Tibial nerve (tissue), 4 donors: ENCODE results near the gene ZDHHC8. TPM values are rescaled to one million over a fixed set of nuclear protein-coding genes. Genes with fewer than 3 reads are reported as not detected.

Experiments
- DNase-seq, 2 donors: peaks; one replicate each; pipeline ENCODE4 v3.0.0-alpha.2; 2019; ENCODE audit warnings: low spot score in 2 of 2
- H3K27ac ChIP-seq, 4 donors: fragments of 200-600 bp; sonication (generic) in 3 of 4; one replicate each; pipeline ENCODE4 v1.5.1; 2017 to 2019; ENCODE audit warnings: mild to moderate bottlenecking in 1 of 4
- H3K27me3 ChIP-seq, 2 donors: fragments of 200-600 bp; sonication (generic) in 1 of 2; one replicate each; pipeline versions ENCODE4 v1.5.1 to v1.6.0; 2017 to 2019
- H3K36me3 ChIP-seq, 3 donors: fragments of 200-600 bp; sonication (generic); one replicate each; pipeline ENCODE4 v1.5.1; 2018 to 2019
- H3K4me1 ChIP-seq, 4 donors: fragments of 200-600 bp; sonication (generic) in 3 of 4; one replicate each; pipeline ENCODE4 v1.5.1; 2017 to 2019
- H3K4me3 ChIP-seq, 4 donors: fragments of 200-600 bp; sonication (generic) in 3 of 4; one replicate each; pipeline ENCODE4 v1.5.1; 2017 to 2019; ENCODE audit warnings: mild to moderate bottlenecking in 1 of 4, moderate library complexity in 1 of 4
- H3K9me3 ChIP-seq, 4 donors: fragments of 200-600 bp; sonication (generic) in 3 of 4; one replicate each; pipeline ENCODE4 v1.5.1; 2017 to 2019
- EP300 ChIP-seq, 2 donors: sonication (generic); formaldehyde crosslinking; IDR thresholded peaks; one replicate each; pipeline ENCODE4 v1.6.1; 2017; ENCODE audit warnings: antibody characterized with exemption in 2 of 2, mild to moderate bottlenecking in 1 of 2
- POLR2A ChIP-seq, 2 donors: fragments of 450-650 bp; IDR thresholded peaks; one replicate each; pipeline ENCODE4 v1.6.1; 2017; ENCODE audit warnings: antibody characterized with exemption in 2 of 2, mild to moderate bottlenecking in 2 of 2, moderate library complexity in 2 of 2
- WGBS, 2 donors: methylation state at CpG; one replicate each; pipeline ENCODE4 v1.1.5; 2018; 5-methylcytosine and 5-hydroxymethylcytosine counted together
- total RNA-seq, 4 donors: library from RNA; depleted of rRNA; stranded (reverse); fragments of >200 nt; gene quantifications; one replicate each; pipeline ENCODE4 v1.1.0, GENCODE V29; 2016
- TF ChIP-seq, protein P1 (sequence below), 5 experiments: fragments of 200-600 bp in 3 of 5; fragments of 450-650 bp in 2 of 5; sonication (generic) in 3 of 5; IDR thresholded peaks; one replicate each; pipeline ENCODE4 v1.5.1; 2016 to 2019; ENCODE audit warnings: antibody characterized with exemption in 5 of 5, mild to moderate bottlenecking in 3 of 5, moderate library complexity in 2 of 5

The ZDHHC8 gene
- total RNA-seq, 4 donors from 2014 or later = 40.6 to 53.7 (median 47.4) TPM

DNA sequence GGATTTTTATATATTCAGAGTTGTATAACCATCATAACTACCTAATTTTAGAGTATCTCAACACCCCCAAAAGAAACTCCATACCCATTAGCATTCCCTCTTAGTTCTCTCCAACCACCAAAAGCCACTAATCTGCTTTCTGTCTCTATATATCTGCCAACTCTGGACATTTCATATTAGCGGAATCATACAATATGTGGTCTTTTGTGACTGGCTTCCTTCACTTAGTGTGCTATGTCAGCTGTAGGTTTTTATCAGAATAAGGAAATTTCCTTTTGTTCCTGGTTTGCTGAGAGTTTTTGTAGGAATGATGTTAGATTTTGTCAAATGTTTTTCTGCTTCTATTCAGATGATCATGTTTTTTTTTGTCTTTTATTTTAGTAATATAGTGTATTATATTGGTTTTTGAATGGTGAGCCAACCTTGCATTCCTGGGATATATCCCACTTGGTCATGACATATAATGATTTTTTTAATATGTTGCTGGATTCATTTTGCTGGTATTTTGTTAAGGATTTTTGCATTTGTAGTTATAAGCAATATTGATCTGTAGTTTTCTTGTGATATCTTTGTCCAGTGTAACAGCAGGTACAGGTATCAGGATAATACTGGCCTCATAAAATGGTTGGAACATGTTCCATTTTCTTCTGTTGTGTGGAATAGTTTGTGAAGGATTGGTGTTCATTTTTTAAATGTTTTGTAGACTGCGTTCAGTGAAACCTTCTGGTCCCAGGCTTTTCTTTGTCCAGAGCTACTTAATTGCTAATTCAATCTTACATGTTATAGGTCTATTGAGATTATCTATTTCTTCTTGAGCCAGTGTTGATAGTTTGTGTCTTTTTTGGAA is 34.8 kb upstream of the ZDHHC8 start:
- WGBS, 2 donors = 95 to 96% methylated on average over 2 of the region's 2 CpGs
- Histone ChIP-seq H3K27ac (no peak overlapping the region), H3K36me3 (peaks cover 4 to 100% (median 8%) of the 10 kb centered on the region in 3 donors), H3K9me3 (peaks cover 0 to 12% (median 0%) of the 10 kb centered on the region in 4 donors), H3K4me1 (no peaks in the 10 kb centered on the region), H3K4me3 (no peak overlapping the region), H3K27me3 (no peaks in the 10 kb centered on the region)
- TF ChIP-seq, protein P1, sequence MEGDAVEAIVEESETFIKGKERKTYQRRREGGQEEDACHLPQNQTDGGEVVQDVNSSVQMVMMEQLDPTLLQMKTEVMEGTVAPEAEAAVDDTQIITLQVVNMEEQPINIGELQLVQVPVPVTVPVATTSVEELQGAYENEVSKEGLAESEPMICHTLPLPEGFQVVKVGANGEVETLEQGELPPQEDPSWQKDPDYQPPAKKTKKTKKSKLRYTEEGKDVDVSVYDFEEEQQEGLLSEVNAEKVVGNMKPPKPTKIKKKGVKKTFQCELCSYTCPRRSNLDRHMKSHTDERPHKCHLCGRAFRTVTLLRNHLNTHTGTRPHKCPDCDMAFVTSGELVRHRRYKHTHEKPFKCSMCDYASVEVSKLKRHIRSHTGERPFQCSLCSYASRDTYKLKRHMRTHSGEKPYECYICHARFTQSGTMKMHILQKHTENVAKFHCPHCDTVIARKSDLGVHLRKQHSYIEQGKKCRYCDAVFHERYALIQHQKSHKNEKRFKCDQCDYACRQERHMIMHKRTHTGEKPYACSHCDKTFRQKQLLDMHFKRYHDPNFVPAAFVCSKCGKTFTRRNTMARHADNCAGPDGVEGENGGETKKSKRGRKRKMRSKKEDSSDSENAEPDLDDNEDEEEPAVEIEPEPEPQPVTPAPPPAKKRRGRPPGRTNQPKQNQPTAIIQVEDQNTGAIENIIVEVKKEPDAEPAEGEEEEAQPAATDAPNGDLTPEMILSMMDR (IDR thresholded peaks at IDR 0.05) = no peak
- TF ChIP-seq POLR2A (IDR thresholded peaks at IDR 0.05) = no peak
- TF ChIP-seq EP300 (IDR thresholded peaks at IDR 0.05) = no peak
- no peak for DNase-seq

DNA sequence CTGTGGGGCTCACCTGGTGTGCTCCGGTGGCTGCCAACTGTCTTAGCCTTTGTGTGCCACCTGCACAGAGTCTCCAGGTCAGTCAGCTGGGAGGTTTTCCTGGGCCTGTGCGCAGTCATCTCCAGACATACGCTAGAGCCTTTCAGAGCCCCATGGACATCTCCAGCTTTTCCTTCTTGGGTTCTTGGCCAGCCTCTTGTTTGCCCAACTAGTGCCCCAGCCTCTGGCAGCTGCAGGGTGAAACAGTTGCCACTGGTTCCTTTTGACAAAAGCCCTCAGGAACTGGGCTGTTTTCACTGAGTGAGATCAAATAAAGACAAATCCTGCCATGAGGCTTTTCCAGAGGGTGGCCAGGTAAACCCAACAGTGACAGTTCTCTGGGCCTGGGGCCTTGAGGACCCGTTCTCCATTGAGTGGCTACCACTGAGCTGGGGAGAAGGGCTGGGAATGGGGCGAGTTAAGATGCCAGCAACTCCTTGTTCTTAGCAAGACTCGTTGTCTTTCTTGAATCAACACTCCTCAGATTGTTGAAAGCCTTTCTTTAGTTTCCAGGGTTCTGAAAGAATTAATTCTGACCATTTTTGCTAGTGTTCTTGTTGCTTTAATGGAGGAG is 32.4 kb upstream of the ZDHHC8 start:
- Histone ChIP-seq H3K36me3 (peaks cover 0 to 95% (median 4%) of the 10 kb centered on the region in 3 donors), H3K27me3 (no peaks in the 10 kb centered on the region), H3K27ac (no peak overlapping the region), H3K9me3 (peaks cover 0 to 12% (median 0%) of the 10 kb centered on the region in 4 donors), H3K4me3 (no peak overlapping the region), H3K4me1 (no peaks in the 10 kb centered on the region)
- TF ChIP-seq, protein P1 (IDR thresholded peaks at IDR 0.05) = no peak
- TF ChIP-seq EP300 (IDR thresholded peaks at IDR 0.05) (no peak), POLR2A (IDR thresholded peaks at IDR 0.05) (no peak)
- 94 to 99% methylated on average over 6 of the region's 6 CpGs for WGBS, 2 donors
- DNase-seq = no peak

DNA sequence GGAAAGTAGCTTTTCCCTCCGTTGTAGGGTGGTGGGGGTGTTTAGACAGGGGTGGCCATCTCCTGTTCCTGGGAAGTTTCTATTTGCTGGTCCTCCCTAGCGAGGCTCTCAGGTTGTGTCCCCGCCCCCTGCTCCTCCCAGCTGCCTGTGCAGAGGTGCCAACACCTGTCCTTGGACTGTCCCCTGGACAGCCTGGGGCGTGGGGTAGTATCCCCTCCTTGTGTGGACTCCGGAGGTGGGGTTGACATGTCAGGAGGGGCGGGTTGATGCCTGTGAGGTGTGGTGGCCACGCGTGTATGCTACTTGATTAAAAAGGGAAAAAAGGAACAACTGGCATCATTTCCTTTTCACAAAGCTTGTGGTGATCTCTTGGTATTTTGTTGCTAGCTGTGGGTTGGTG is 30.0 kb upstream of the ZDHHC8 start:
- Histone ChIP-seq H3K36me3 (peaks cover 0 to 95% (median 7%) of the 10 kb centered on the region in 3 donors), H3K4me1 (no peaks in the 10 kb centered on the region), H3K4me3 (no peak overlapping the region), H3K27me3 (no peaks in the 10 kb centered on the region), H3K9me3 (peaks cover 0 to 4% (median 0%) of the 10 kb centered on the region in 4 donors), H3K27ac (no peak overlapping the region)
- no peak for DNase-seq
- 76 to 82% methylated on average over 8 of the region's 8 CpGs for WGBS, 2 donors
- TF ChIP-seq, protein P1 (IDR thresholded peaks at IDR 0.05) = no peak
- TF ChIP-seq POLR2A (IDR thresholded peaks at IDR 0.05) (no peak), EP300 (IDR thresholded peaks at IDR 0.05) (no peak)

DNA sequence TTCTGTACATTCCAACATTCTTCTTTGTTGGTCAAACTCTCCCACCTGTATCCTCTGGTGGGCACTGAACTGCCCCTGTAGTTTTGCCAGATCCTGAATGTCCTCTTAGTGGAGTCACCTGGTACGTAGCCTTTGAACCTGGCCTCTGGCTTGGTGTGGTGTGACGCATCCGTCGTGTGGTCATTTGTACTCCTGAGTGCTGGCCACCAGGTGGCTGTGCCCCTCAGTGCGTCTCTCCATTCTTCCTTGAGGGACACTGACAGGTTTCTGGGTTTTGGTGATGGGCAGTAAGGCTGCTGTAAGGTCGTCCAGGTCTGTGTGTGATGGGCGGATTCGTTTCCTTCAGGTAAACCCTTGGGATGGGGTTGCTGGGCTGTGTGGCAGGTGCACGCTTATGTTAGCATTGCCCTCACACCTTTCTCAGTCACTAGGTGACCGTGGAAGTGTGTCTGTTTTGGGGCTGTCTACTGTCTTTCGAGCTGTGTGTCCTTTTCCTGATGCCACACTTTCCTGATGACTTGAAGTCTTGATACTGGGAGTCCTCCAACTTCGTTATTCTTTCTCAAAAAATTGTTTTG is 29.3 kb upstream of the ZDHHC8 start:
- TF ChIP-seq, protein P1 (IDR thresholded peaks at IDR 0.05) = no peak
- no peak for TF ChIP-seq EP300 (IDR thresholded peaks at IDR 0.05)
- no peak for TF ChIP-seq POLR2A (IDR thresholded peaks at IDR 0.05)
- no peak for DNase-seq
- Histone ChIP-seq H3K27me3 (no peaks in the 10 kb centered on the region), H3K4me1 (no peaks in the 10 kb centered on the region), H3K4me3 (no peak overlapping the region), H3K27ac (no peak overlapping the region), H3K36me3 (peaks cover 0 to 95% (median 13%) of the 10 kb centered on the region in 3 donors), H3K9me3 (no peaks in the 10 kb centered on the region)
- WGBS, 2 donors = 89 to 91% methylated on average over 12 of the region's 12 CpGs
